Activated CD4-positive, alpha-beta memory T cell treated with anti-CD3 and anti-CD28 coated beads for 36 hours (primary cell): ENCODE data around the gene LAMA2. TPM values are rescaled to one million over a fixed set of nuclear protein-coding genes. Genes with fewer than 3 reads are reported as not detected.

Experiments used
- CTCF ChIA-PET: fragments of 350-600 bp; sonication (Branson Sonifier 250); formaldehyde crosslinking; loops from one replicate; lab custom pipeline; 2021; ENCODE audit warnings: antibody characterized with exemption, inconsistent platforms; lab: Charles Lee
- POLR2A ChIA-PET: fragments of 350-600 bp; sonication (Branson Sonifier 250); formaldehyde crosslinking; loops from one replicate; lab custom pipeline; 2021; ENCODE audit warnings: antibody characterized with exemption; lab: Charles Lee
- DNase-seq: peaks from one replicate; pipeline ENCODE4 v3.0.0-alpha.2; 2020
- H3K27ac Mint-ChIP-seq: one replicate; pipeline ENCODE4 v1.8.0; 2021; ENCODE audit warnings: mixed read lengths
- H3K27me3 Mint-ChIP-seq: one replicate; pipeline ENCODE4 v1.8.0; 2021; ENCODE audit warnings: mixed read lengths
- H3K36me3 Mint-ChIP-seq: one replicate; pipeline ENCODE4 v1.8.0; 2021; ENCODE audit warnings: mixed read lengths
- H3K4me1 Mint-ChIP-seq: one replicate; pipeline ENCODE4 v1.8.0; 2021; ENCODE audit warnings: low read depth, mixed read lengths
- H3K4me3 Mint-ChIP-seq: one replicate; pipeline ENCODE4 v1.8.0; 2021; ENCODE audit warnings: mild to moderate bottlenecking, mixed read lengths
- H3K9me3 Mint-ChIP-seq: one replicate; pipeline ENCODE4 v1.8.0; 2021; ENCODE audit warnings: mixed read lengths
- intact Hi-C: fragments of 100-400 bp; cut with micrococcal nuclease; formaldehyde crosslinking; loops from one replicate; pipeline ENCODE4 v1.15.1; 2023
- total RNA-seq, 2 experiments: library from RNA; stranded (reverse); gene quantifications; one replicate each; pipeline ENCODE4 v1.2.3, GENCODE V29; 2021

LAMA2 gene
- total RNA-seq, 2 experiments from 2014 or later, result 0.15 to 0.48 TPM

DNA sequence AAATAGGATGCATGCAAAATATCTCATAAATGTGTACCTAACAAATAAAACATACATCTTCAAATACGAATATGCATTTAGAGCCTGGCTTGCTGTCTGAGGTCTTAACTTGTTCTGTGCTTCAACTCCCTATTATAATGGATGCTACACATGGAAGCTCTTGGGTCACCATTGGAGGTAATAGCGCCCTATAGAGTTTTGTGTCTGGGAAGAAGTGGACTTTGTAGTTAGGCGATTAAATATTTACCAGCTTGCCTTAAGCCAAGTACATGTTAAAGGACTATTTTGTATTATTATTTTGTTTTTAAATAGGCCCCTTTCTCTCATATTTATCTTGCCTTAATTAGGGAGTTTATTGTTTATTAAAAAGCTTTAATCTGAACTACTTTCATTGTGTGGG, 107.4 kb downstream of the LAMA2 start:
- Mint-ChIP-seq H3K27ac (no peak overlapping the region), H3K36me3 (no peaks in the 10 kb centered on the region), H3K4me3 (no peak overlapping the region), H3K27me3 (peaks cover 2% of the 10 kb centered on the region), H3K4me1 (no peaks in the 10 kb centered on the region), H3K9me3 (no peaks in the 10 kb centered on the region)
- ChIA-PET POLR2A (no interaction called here), CTCF (no interaction called here)
- no peak for DNase-seq
- intact Hi-C loops, result no loop called here

DNA sequence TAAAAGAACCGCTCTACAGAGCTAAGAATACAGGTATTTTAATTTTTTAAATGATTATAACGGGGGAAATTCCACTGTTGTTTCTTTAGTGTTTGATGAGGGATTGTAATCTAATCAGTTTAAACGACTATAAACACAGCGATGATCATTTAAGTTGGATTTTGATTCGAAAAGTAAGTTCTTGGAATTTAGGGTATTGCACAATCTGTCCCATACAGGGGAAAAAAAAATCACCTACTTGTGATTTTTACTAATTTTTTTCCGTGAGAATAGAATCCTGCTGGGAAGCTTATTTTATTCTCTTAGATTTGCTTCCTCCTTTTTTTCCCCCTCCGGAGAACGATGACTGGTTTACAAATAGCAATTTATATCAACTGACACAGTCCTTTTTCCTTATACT, 108.0 kb downstream of the LAMA2 start:
- Mint-ChIP-seq H3K27ac (no peak overlapping the region), H3K36me3 (no peaks in the 10 kb centered on the region), H3K4me1 (no peaks in the 10 kb centered on the region), H3K9me3 (peaks cover under 1% of the 10 kb centered on the region), H3K4me3 (no peak overlapping the region), H3K27me3 (peaks cover 2% of the 10 kb centered on the region)
- no peak for DNase-seq
- ChIA-PET POLR2A (no interaction called here), CTCF (no interaction called here)
- intact Hi-C loops, result no loop called here

DNA sequence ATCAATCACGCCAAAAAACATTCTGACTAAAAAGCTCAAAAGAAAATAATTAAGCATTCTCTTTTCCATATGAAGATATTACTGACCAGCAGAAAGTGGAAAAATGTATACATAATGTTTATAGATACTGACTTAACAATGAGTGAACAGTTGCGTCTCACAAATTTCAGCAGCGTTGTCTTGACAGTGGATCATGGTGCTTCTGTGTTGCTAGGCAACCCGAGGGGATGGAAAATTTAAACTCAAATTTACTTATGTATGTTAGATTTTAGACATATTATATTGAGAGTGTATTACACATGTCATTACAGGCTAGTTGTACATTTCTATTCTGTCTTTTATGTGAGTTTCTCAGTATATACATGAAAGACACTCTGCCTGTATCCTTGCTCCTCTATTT, 110.2 kb downstream of the LAMA2 start:
- no peak for DNase-seq
- CTCF ChIA-PET, result no interaction called here
- intact Hi-C loops, result no loop called here
- no peaks in the 10 kb centered on the region for H3K4me1 Mint-ChIP-seq
- H3K4me3 Mint-ChIP-seq, result no peak overlapping the region
- H3K9me3 Mint-ChIP-seq, result peaks cover 10% of the 10 kb centered on the region
- POLR2A ChIA-PET, result no interaction called here
- H3K27ac Mint-ChIP-seq, result no peak overlapping the region
- no peaks in the 10 kb centered on the region for H3K36me3 Mint-ChIP-seq
- peaks cover 2% of the 10 kb centered on the region for H3K27me3 Mint-ChIP-seq

DNA sequence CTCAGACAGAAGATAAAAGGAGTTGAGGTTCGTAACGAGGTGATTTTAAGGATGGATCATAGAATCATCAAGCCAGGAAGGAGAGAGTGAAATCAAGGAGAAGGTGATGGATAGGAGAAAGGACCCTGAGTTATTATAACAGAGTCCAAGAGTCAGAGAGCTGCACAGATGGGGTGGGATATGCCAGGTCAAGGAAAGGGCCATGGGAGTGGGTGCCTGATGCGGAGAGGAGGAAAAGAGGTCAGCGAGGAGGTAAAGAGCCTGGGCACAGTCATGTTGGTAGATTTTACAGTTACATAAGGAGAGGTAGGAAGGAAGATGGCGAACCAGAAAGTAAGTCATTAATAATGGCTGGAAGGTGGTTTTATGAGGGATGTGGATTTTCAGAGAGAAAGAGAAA, 114.9 kb downstream of the LAMA2 start:
- no peak overlapping the region for H3K27ac Mint-ChIP-seq
- H3K4me1 Mint-ChIP-seq, result no peaks in the 10 kb centered on the region
- H3K27me3 Mint-ChIP-seq, result peaks cover 2% of the 10 kb centered on the region
- no peaks in the 10 kb centered on the region for H3K36me3 Mint-ChIP-seq
- POLR2A ChIA-PET, result no interaction called here
- CTCF ChIA-PET, result no interaction called here
- intact Hi-C loops, result no loop called here
- DNase-seq, result no peak
- H3K9me3 Mint-ChIP-seq, result peaks cover 12% of the 10 kb centered on the region
- H3K4me3 Mint-ChIP-seq, result no peak overlapping the region

- no peaks in the 10 kb centered on the region for H3K36me3 Mint-ChIP-seq
- H3K27me3 Mint-ChIP-seq, result no peaks in the 10 kb centered on the region
- ChIA-PET POLR2A (no interaction called here), CTCF (no interaction called here)
- H3K4me3 Mint-ChIP-seq, result no peak overlapping the region
- intact Hi-C loops, result no loop called here
- DNase-seq, result no peak
- no peaks in the 10 kb centered on the region for H3K4me1 Mint-ChIP-seq
- no peaks in the 10 kb centered on the region for H3K9me3 Mint-ChIP-seq
- no peak overlapping the region for H3K27ac Mint-ChIP-seq
These were observed 124.0 kb downstream of the LAMA2 start for GRCh38 chr6:129006724-129007514.

DNA sequence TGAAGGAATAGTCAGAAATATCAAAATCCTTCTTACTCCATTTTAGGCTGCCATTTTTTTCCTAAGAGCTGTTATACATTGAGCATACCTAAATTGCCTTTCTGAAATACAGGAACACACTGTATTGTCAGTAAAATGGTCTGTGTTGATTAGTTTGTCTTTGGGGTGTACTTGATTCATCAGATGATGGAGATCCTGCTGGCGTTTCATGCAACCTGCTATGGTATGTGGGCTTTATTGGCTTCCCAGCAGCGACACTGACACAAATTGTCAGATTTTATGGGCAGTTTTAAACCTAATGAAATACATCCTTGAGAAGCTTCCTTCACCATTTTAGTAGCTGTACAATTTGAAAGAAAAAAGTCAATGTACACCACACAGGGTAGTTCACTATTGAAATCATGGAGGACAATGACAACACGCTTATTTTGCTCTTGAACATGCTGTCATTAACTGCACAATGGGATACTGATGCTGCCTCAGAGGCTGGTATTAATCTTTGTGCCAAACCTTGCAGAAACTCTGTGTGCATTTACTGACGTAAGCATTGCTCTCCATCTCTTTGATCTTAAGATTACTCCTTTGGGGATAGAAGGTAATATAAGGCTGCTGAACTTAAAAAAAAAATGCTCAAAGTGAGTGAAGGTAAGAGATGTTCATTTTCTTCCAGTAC, 124.9 kb downstream of the LAMA2 start:
- CTCF ChIA-PET, result no interaction called here
- Mint-ChIP-seq H3K36me3 (no peaks in the 10 kb centered on the region), H3K9me3 (no peaks in the 10 kb centered on the region), H3K27ac (no peak overlapping the region), H3K4me3 (no peak overlapping the region), H3K27me3 (no peaks in the 10 kb centered on the region), H3K4me1 (no peaks in the 10 kb centered on the region)
- intact Hi-C loops, result no loop called here
- POLR2A ChIA-PET, result no interaction called here
- DNase-seq, result no peak

GRCh38 chr6:129008591-129008990, 125.7 kb downstream of the LAMA2 start:
- H3K27me3 Mint-ChIP-seq, result no peaks in the 10 kb centered on the region
- H3K36me3 Mint-ChIP-seq, result no peaks in the 10 kb centered on the region
- DNase-seq, result no peak
- H3K4me1 Mint-ChIP-seq, result no peaks in the 10 kb centered on the region
- ChIA-PET CTCF (no interaction called here), POLR2A (no interaction called here)
- no peak overlapping the region for H3K4me3 Mint-ChIP-seq
- intact Hi-C loops, result no loop called here
- H3K9me3 Mint-ChIP-seq, result no peaks in the 10 kb centered on the region
- no peak overlapping the region for H3K27ac Mint-ChIP-seq

- intact Hi-C loops, result no loop called here
- DNase-seq, result no peak
- no peaks in the 10 kb centered on the region for H3K4me1 Mint-ChIP-seq
- H3K27ac Mint-ChIP-seq, result no peak overlapping the region
- H3K4me3 Mint-ChIP-seq, result no peak overlapping the region
- POLR2A ChIA-PET, result no interaction called here
- H3K27me3 Mint-ChIP-seq, result no peaks in the 10 kb centered on the region
- no peaks in the 10 kb centered on the region for H3K9me3 Mint-ChIP-seq
- no peaks in the 10 kb centered on the region for H3K36me3 Mint-ChIP-seq
- CTCF ChIA-PET, result no interaction called here
These were observed 126.9 kb downstream of the LAMA2 start for GRCh38 chr6:129009851-129010250.

DNA sequence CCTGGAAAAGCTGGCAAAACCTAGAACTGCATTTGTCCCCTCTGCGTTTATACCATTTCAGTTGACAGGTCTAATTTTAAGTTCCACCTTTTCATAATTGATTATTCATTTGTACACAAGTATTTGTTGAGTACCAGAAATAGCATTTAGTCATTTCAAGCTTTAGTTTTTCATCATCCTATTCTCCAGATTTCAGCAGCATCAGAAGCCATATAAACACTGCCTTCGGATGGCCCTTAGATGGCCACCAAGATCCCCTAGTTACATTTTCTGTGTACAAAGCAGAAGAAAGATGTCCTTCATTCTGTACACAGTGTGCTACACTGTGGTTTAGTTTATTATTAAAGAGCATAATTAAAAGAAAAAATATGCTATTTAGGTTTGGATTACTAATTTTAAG, 131.4 kb downstream of the LAMA2 start:
- Mint-ChIP-seq H3K27ac (no peak overlapping the region), H3K27me3 (no peaks in the 10 kb centered on the region), H3K9me3 (no peaks in the 10 kb centered on the region), H3K4me3 (no peak overlapping the region), H3K36me3 (no peaks in the 10 kb centered on the region), H3K4me1 (no peaks in the 10 kb centered on the region)
- POLR2A ChIA-PET, result no interaction called here
- CTCF ChIA-PET, result no interaction called here
- no peak for DNase-seq
- intact Hi-C loops, result no loop called here

- Mint-ChIP-seq H3K27ac (no peak overlapping the region), H3K36me3 (no peaks in the 10 kb centered on the region), H3K27me3 (peaks cover 1% of the 10 kb centered on the region), H3K9me3 (no peaks in the 10 kb centered on the region), H3K4me3 (no peak overlapping the region), H3K4me1 (no peaks in the 10 kb centered on the region)
- DNase-seq, result no peak
- ChIA-PET CTCF (no interaction called here), POLR2A (no interaction called here)
- intact Hi-C loops, result no loop called here
These were observed 132.8 kb downstream of the LAMA2 start for GRCh38 chr6:129015721-129016120.

GRCh38 chr6:129016844-129017243, 133.9 kb downstream of the LAMA2 start:
- H3K36me3 Mint-ChIP-seq, result no peaks in the 10 kb centered on the region
- CTCF ChIA-PET, result no interaction called here
- no peaks in the 10 kb centered on the region for H3K4me1 Mint-ChIP-seq
- no peak for DNase-seq
- intact Hi-C loops, result no loop called here
- POLR2A ChIA-PET, result no interaction called here
- no peaks in the 10 kb centered on the region for H3K9me3 Mint-ChIP-seq
- H3K27ac Mint-ChIP-seq, result no peak overlapping the region
- peaks cover 1% of the 10 kb centered on the region for H3K27me3 Mint-ChIP-seq
- no peak overlapping the region for H3K4me3 Mint-ChIP-seq

DNA sequence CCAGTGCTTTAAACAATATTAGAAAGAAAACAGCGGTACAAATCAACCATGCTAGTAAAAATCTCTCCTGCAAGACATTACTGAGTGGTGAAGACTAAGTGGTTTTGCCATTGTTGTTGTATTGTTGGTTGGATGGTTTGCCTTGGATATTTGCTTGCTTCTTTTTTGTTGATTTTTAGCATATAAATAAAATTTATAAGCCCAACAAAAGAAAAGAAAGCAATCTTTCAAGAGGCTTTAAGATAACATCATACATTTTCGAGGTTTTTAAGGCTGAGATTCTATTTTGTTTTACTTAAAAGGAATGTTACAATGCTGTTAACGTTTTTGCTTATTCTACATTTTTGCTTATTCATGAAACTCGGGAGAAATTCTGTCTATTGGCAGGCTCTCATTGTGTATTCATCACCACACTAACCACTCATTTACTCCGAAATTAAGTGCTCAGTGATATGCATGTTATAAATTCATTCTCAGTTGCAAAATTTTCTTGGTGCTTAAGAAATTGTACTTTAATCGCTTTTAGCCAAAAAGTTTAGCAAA, 139.1 kb downstream of the LAMA2 start:
- H3K27me3 Mint-ChIP-seq, result peaks cover 1% of the 10 kb centered on the region
- H3K36me3 Mint-ChIP-seq, result no peaks in the 10 kb centered on the region
- DNase-seq, result no peak
- H3K4me3 Mint-ChIP-seq, result no peak overlapping the region
- intact Hi-C loops, result no loop called here
- no peaks in the 10 kb centered on the region for H3K4me1 Mint-ChIP-seq
- POLR2A ChIA-PET, result no interaction called here
- no peak overlapping the region for H3K27ac Mint-ChIP-seq
- no peaks in the 10 kb centered on the region for H3K9me3 Mint-ChIP-seq
- CTCF ChIA-PET, result no interaction called here

DNA sequence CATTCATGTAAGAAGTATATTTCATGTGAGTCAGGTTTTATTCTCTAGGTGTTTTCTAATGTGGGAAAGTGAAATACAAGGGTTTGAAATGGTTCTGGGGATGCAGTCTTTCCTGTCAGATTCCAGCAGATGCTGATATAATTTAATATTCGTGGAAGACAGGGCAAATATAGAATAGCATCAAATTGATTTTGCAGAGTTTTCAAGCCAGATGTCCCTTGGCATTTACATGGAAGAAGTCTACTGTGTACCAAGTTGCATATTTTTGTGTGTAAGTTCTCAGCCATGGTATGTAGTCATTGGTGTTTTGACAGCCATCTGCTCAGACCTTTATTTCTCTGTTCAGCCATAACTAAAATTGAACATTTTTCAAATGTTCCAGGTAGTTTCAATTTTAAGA, 143.7 kb downstream of the LAMA2 start:
- no peaks in the 10 kb centered on the region for H3K27me3 Mint-ChIP-seq
- H3K4me3 Mint-ChIP-seq, result no peak overlapping the region
- ChIA-PET POLR2A (interaction anchor here (0.6 kb wide), 1 partner anchor 171 kb away, joined by 3 read pairs; no protein-coding TSS in a partner anchor), CTCF (no interaction called here)
- intact Hi-C loops, result no loop called here
- DNase-seq, result no peak
- no peak overlapping the region for H3K27ac Mint-ChIP-seq
- H3K4me1 Mint-ChIP-seq, result no peaks in the 10 kb centered on the region
- H3K9me3 Mint-ChIP-seq, result no peaks in the 10 kb centered on the region
- no peaks in the 10 kb centered on the region for H3K36me3 Mint-ChIP-seq
